ENCODE results near the gene PSME1. TPM values are rescaled to one million over a fixed set of nuclear protein-coding genes. Genes with fewer than 3 reads are reported as not detected.
A peak's percentile ranks its signal among the peaks of the same experiment; 100 is the strongest.

PSME1 gene
- total and polyA plus RNA-seq, 2 of the 13 experiments (the other 11 are each of a cell fraction or from before 2014, with no cell fraction given) = 159 to 608 TPM

DNA sequence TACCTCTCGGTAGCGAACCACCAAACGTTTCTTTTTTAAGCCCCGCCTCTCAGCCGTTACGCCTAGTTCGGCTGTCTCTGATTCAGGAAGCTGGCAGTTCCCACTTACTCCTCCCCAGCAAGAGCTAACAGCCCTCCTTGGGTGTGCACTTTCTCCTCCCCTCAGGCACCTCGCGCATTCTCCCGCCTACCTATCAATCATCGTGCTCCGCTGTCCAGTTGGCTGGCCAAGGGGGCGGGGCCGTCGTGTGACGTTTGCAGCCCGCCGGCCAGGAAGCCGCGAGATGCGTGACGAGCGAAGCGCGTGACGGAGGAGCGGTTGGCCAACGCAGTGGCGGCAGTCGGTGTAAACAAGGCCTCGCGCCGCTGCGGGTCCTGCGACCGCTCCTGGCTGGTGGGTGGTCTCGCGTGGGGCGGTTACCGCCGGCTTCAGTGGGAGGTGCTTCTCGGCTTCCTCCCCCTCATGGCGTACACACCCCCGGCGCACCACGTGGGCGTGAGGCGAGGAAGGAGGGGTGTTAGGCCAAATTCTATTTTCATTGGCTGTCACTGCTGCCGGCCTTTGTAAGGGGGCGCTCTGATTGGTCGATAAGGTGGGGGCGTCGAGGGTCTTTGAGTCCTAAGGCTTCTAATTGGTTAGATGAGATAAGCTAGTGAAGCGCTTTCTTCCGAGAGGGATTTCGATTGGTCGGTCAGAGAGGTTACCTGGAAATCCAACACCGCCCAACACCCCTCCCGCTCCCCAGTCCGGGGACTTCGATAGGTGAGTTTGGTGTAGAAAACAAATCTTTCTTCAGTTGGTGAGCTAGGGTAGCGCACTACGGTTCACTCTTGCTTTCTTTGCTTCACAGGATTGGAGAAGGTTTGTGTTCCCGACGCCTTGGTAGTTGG is 21.2 kb upstream of the PSME1 start, which contains the start of the genes DCAF11 and NRL (continued):
- peak; percentile 100 for TF ChIP-seq MYC (CRISPR knock-in tag; IDR thresholded peaks at IDR 0.05; ENCODE audit: borderline replicate concordance)
- peak; percentile 42; the same call in 1 of the 2 replicates for TF ChIP-seq MTF1 (CRISPR knock-in tag; IDR thresholded peaks at IDR 0.05)
- peak; percentile 92 for TF ChIP-seq RBM39 (IDR thresholded peaks at IDR 0.05; ENCODE audit: low read depth, low read length, poor library complexity, severe bottlenecking)
- TF ChIP-seq, protein P1, sequence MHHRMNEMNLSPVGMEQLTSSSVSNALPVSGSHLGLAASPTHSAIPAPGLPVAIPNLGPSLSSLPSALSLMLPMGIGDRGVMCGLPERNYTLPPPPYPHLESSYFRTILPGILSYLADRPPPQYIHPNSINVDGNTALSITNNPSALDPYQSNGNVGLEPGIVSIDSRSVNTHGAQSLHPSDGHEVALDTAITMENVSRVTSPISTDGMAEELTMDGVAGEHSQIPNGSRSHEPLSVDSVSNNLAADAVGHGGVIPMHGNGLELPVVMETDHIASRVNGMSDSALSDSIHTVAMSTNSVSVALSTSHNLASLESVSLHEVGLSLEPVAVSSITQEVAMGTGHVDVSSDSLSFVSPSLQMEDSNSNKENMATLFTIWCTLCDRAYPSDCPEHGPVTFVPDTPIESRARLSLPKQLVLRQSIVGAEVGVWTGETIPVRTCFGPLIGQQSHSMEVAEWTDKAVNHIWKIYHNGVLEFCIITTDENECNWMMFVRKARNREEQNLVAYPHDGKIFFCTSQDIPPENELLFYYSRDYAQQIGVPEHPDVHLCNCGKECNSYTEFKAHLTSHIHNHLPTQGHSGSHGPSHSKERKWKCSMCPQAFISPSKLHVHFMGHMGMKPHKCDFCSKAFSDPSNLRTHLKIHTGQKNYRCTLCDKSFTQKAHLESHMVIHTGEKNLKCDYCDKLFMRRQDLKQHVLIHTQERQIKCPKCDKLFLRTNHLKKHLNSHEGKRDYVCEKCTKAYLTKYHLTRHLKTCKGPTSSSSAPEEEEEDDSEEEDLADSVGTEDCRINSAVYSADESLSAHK (CRISPR knock-in tag; IDR thresholded peaks at IDR 0.05; ENCODE audit: borderline replicate concordance) = peak; percentile 46; the same call in 1 of the 2 replicates
- TF ChIP-seq THAP11 (CRISPR knock-in tag; IDR thresholded peaks at IDR 0.05) = peak; percentile 86
- TF ChIP-seq HNRNPUL1 (IDR thresholded peaks at IDR 0.05; ENCODE audit: low read depth, low read length) = no peak; the same call in 1 of the 2 replicates
- TF ChIP-seq, protein P2, sequence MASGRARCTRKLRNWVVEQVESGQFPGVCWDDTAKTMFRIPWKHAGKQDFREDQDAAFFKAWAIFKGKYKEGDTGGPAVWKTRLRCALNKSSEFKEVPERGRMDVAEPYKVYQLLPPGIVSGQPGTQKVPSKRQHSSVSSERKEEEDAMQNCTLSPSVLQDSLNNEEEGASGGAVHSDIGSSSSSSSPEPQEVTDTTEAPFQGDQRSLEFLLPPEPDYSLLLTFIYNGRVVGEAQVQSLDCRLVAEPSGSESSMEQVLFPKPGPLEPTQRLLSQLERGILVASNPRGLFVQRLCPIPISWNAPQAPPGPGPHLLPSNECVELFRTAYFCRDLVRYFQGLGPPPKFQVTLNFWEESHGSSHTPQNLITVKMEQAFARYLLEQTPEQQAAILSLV (CRISPR knock-in tag; IDR thresholded peaks at IDR 0.05; ENCODE audit: borderline replicate concordance) = peak; percentile 99
- TF ChIP-seq GPN1 (CRISPR knock-in tag; IDR thresholded peaks at IDR 0.05; ENCODE audit: borderline replicate concordance) = peak; percentile 98; the same call in 1 of the 2 replicates
- peak; percentile 95 for TF ChIP-seq SATB2 (CRISPR knock-in tag; IDR thresholded peaks at IDR 0.05)
- TF ChIP-seq, protein P3, sequence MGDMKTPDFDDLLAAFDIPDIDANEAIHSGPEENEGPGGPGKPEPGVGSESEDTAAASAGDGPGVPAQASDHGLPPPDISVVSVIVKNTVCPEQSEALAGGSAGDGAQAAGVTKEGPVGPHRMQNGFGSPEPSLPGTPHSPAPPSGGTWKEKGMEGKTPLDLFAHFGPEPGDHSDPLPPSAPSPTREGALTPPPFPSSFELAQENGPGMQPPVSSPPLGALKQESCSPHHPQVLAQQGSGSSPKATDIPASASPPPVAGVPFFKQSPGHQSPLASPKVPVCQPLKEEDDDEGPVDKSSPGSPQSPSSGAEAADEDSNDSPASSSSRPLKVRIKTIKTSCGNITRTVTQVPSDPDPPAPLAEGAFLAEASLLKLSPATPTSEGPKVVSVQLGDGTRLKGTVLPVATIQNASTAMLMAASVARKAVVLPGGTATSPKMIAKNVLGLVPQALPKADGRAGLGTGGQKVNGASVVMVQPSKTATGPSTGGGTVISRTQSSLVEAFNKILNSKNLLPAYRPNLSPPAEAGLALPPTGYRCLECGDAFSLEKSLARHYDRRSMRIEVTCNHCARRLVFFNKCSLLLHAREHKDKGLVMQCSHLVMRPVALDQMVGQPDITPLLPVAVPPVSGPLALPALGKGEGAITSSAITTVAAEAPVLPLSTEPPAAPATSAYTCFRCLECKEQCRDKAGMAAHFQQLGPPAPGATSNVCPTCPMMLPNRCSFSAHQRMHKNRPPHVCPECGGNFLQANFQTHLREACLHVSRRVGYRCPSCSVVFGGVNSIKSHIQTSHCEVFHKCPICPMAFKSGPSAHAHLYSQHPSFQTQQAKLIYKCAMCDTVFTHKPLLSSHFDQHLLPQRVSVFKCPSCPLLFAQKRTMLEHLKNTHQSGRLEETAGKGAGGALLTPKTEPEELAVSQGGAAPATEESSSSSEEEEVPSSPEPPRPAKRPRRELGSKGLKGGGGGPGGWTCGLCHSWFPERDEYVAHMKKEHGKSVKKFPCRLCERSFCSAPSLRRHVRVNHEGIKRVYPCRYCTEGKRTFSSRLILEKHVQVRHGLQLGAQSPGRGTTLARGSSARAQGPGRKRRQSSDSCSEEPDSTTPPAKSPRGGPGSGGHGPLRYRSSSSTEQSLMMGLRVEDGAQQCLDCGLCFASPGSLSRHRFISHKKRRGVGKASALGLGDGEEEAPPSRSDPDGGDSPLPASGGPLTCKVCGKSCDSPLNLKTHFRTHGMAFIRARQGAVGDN (CRISPR knock-in tag; IDR thresholded peaks at IDR 0.05) = peak; percentile 92
- TF ChIP-seq ZNF720 (CRISPR knock-in tag; IDR thresholded peaks at IDR 0.05) = peak; percentile 93; the same call in 1 of the 2 replicates
- TF ChIP-seq RELA (CRISPR knock-in tag; IDR thresholded peaks at IDR 0.05) = peak; percentile 96
- peak; percentile 81; the same call in 1 of the 2 replicates for TF ChIP-seq SMARCC2 (IDR thresholded peaks at IDR 0.05)
- TF ChIP-seq, protein P4, sequence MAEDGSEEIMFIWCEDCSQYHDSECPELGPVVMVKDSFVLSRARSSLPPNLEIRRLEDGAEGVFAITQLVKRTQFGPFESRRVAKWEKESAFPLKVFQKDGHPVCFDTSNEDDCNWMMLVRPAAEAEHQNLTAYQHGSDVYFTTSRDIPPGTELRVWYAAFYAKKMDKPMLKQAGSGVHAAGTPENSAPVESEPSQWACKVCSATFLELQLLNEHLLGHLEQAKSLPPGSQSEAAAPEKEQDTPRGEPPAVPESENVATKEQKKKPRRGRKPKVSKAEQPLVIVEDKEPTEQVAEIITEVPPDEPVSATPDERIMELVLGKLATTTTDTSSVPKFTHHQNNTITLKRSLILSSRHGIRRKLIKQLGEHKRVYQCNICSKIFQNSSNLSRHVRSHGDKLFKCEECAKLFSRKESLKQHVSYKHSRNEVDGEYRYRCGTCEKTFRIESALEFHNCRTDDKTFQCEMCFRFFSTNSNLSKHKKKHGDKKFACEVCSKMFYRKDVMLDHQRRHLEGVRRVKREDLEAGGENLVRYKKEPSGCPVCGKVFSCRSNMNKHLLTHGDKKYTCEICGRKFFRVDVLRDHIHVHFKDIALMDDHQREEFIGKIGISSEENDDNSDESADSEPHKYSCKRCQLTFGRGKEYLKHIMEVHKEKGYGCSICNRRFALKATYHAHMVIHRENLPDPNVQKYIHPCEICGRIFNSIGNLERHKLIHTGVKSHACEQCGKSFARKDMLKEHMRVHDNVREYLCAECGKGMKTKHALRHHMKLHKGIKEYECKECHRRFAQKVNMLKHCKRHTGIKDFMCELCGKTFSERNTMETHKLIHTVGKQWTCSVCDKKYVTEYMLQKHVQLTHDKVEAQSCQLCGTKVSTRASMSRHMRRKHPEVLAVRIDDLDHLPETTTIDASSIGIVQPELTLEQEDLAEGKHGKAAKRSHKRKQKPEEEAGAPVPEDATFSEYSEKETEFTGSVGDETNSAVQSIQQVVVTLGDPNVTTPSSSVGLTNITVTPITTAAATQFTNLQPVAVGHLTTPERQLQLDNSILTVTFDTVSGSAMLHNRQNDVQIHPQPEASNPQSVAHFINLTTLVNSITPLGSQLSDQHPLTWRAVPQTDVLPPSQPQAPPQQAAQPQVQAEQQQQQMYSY (CRISPR knock-in tag; IDR thresholded peaks at IDR 0.05) = no peak
- TF ChIP-seq SUZ12 (IDR thresholded peaks at IDR 0.05; ENCODE audit: low read depth, low read length) = no peak; the same call in 1 of the 2 replicates
- TF ChIP-seq PAF1 (CRISPR knock-in tag; IDR thresholded peaks at IDR 0.05) = peak; percentile 76; the same call in 1 of the 2 replicates
- TF ChIP-seq ERF (CRISPR knock-in tag; IDR thresholded peaks at IDR 0.05) = peak; percentile 98

Measured in HepG2 (cell line).